Tibial artery (tissue), 4 donors: ENCODE data around the gene NCOA3.

Experiments
- DNase-seq, 2 donors: peaks; one replicate each; pipeline ENCODE4 v3.0.0-alpha.2; 2019
- H3K27ac ChIP-seq, 2 donors: fragments of 200-600 bp; sonication (generic) in 1 of 2; 1 replicate in 1 of 2; 2 replicates in 1 of 2; pipeline ENCODE4 v1.5.1; 2018 to 2019; ENCODE audit warnings: mild to moderate bottlenecking in 1 of 2
- H3K27me3 ChIP-seq, 2 donors: fragments of 200-600 bp; sonication (generic) in 1 of 2; one replicate each; pipeline versions ENCODE4 v1.5.1 to v1.6.0; 2016 to 2019
- H3K36me3 ChIP-seq, 3 donors: fragments of 200-600 bp; sonication (generic) in 2 of 3; one replicate each; pipeline ENCODE4 v1.5.1; 2016 to 2019; ENCODE audit warnings: mild to moderate bottlenecking in 2 of 3
- H3K4me1 ChIP-seq, 4 donors: fragments of 200-600 bp; sonication (generic) in 2 of 4; 1 replicate in 3 of 4; 2 replicates in 1 of 4; pipeline ENCODE4 v1.5.1; 2016 to 2019
- H3K4me3 ChIP-seq, 2 donors: fragments of 200-600 bp; sonication (generic) in 1 of 2; 1 replicate in 1 of 2; 2 replicates in 1 of 2; pipeline ENCODE4 v1.5.1; 2018 to 2019; ENCODE audit warnings: mild to moderate bottlenecking in 2 of 2
- H3K9me3 ChIP-seq, 3 donors: fragments of 200-600 bp; sonication (generic) in 1 of 3; one replicate each; pipeline ENCODE4 v1.5.1; 2016 to 2019
- CTCF ChIP-seq, 2 experiments: fragments of 200-600 bp in 1 of 2; fragments of 450-650 bp in 1 of 2; IDR thresholded peaks; one replicate each; pipeline ENCODE4 v1.5.1; 2017 to 2019; ENCODE audit warnings: antibody characterized with exemption in 2 of 2, mild to moderate bottlenecking in 1 of 2, moderate library complexity in 1 of 2
- intact Hi-C: fragments of 100-400 bp; cut with DNase I; formaldehyde crosslinking; loops from one replicate; pipeline ENCODE4 v1.15.0; 2023; ENCODE audit warnings: low total_unique reads

The NCOA3 gene

DNA sequence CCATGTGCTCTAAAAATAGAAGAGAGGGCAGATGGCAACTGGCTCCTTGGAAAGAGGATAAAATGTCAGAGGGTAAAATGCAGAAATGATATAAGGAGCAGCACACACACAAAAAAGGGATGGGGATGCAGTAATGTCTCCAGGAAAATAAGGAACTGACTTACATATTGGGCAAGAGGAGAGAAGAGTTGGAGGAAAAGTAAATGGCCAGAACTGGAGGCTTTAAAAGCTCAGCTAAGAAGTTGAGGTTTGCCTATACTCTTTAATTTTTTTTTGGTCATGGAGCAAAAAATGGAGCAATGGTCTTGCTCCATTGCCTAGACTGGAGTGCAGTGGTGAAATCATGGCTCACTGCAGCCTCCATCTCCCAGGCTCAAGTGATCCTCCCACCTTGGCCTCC, 189.9 kb downstream of the NCOA3 start:
- Histone ChIP-seq H3K4me1 (no peaks in the 10 kb centered on the region), H3K27me3 (no peaks in the 10 kb centered on the region), H3K27ac (no peak overlapping the region), H3K4me3 (no peak overlapping the region), H3K36me3 (peaks cover 7 to 51% (median 45%) of the 10 kb centered on the region in 3 donors), H3K9me3 (peaks cover 6 to 36% (median 34%) of the 10 kb centered on the region in 3 donors)
- no peak for DNase-seq
- TF ChIP-seq CTCF (IDR thresholded peaks at IDR 0.05): no peak
- intact Hi-C loops: no loop called here

- Histone ChIP-seq H3K4me3 (no peak overlapping the region), H3K4me1 (no peaks in the 10 kb centered on the region), H3K27me3 (no peaks in the 10 kb centered on the region), H3K27ac (no peak overlapping the region), H3K9me3 (peaks cover 6 to 36% (median 34%) of the 10 kb centered on the region in 3 donors), H3K36me3 (peaks cover 7 to 46% (median 22%) of the 10 kb centered on the region in 3 donors)
- intact Hi-C loops: no loop called here
- DNase-seq: no peak
- no peak for TF ChIP-seq CTCF (IDR thresholded peaks at IDR 0.05)
These were observed 192.5 kb downstream of the NCOA3 start for GRCh38 chr20:47694021-47694818.

DNA sequence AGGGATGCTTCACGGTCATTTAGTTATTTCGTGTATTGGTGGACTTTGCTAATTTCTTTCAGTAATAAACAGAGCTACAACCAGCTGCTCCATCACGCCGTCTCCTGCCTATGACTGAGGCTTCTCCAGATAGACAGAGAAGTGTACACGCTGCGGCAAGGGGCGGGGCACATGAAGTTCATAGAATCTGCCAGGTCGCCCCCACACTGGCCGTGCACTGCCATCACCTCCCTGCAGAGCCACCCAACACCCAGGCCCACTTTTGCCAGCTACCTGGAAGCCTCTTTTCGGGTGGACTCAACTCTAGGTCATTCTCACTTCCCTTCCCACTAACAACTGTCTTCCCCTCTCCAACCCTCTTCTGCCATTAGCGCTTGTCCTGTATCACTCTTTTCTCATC, 195.2 kb downstream of the NCOA3 start:
- Histone ChIP-seq H3K4me3 (no peak overlapping the region), H3K4me1 (no peaks in the 10 kb centered on the region), H3K36me3 (peaks cover 7 to 35% (median 23%) of the 10 kb centered on the region in 3 donors), H3K27me3 (no peaks in the 10 kb centered on the region), H3K9me3 (peaks cover 0 to 22% (median 22%) of the 10 kb centered on the region in 3 donors), H3K27ac (no peak overlapping the region)
- no peak for DNase-seq
- intact Hi-C loops: no loop called here
- no peak for TF ChIP-seq CTCF (IDR thresholded peaks at IDR 0.05)

DNA sequence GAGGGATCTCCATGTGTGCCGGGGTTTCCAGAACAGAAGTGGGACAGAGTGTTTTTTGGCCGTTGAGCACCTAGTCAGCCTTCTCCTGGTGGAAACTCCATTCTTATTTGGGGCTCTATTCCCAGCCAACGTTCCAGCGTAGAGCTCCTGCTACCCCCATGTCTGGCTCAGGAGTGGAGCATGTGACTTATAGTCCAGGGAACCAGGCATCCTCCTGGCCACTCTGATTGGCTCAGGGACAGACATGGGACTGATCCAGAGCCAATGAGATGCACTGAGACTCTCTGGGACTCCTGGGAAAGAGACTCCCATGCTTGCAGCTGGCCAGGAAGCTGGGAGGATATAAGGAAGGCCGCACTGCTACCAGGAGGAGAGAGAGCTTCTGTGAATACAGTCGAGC, 196.5 kb downstream of the NCOA3 start:
- Histone ChIP-seq H3K27me3 (no peaks in the 10 kb centered on the region), H3K27ac (no peak overlapping the region), H3K9me3 (peaks cover 0 to 12% (median 9%) of the 10 kb centered on the region in 3 donors), H3K4me3 (no peak overlapping the region), H3K4me1 (no peaks in the 10 kb centered on the region), H3K36me3 (peaks cover 7 to 33% (median 29%) of the 10 kb centered on the region in 3 donors)
- no peak for DNase-seq
- intact Hi-C loops: no loop called here
- no peak for TF ChIP-seq CTCF (IDR thresholded peaks at IDR 0.05)

DNA sequence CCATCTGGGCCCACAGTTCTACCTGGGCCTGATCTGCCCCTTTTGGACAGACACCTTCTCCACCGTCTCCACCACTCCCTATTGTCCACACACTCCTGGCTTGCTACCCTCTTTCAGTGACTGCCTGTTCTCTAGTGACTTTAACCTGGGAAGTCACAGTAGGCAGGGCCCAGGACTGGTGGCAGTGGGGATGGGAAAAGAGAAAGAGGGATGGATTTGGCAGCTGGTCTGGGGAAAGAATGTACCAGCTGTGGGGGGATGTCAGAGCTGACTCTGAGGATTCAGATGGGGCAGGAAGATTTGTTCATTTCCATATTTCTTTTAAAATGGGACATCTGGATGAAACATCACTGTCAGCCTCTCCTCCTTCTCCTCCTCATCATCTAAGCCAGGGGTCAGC, 198.1 kb downstream of the NCOA3 start:
- Histone ChIP-seq H3K27ac (no peak overlapping the region), H3K9me3 (no peaks in the 10 kb centered on the region), H3K4me1 (peaks cover 0 to under 1% (median 0%) of the 10 kb centered on the region in 4 donors), H3K36me3 (peaks cover 0 to 22% (median 21%) of the 10 kb centered on the region in 3 donors), H3K4me3 (no peak overlapping the region), H3K27me3 (no peaks in the 10 kb centered on the region)
- intact Hi-C loops: no loop called here
- no peak for TF ChIP-seq CTCF (IDR thresholded peaks at IDR 0.05)
- DNase-seq: no peak
